SK-N-MC (cell line): Measurements from ENCODE around the gene LCN10.

Source experiments
- EZH2 ChIP-seq: fragments of 200-600 bp; sonication (generic); IDR thresholded peaks from one replicate; pipeline ENCODE4 v1.6.1; 2017; ENCODE audit warnings: antibody characterized with exemption
- FOXP2 ChIP-seq: optimal IDR thresholded peaks from 2 replicates; pipeline ENCODE3; 2011; ENCODE audit warnings: mild to moderate bottlenecking, moderate library complexity; ENCODE audit not compliant: insufficient read depth; ENCODE audit errors: extremely low read length, control extremely low read depth
- POLR2AphosphoS5 ChIP-seq: IDR thresholded peaks from 2 replicates; pipeline ENCODE4 v1.6.1; 2012; ENCODE audit warnings: mild to moderate bottlenecking, low read depth, low read length, borderline replicate concordance

DNA sequence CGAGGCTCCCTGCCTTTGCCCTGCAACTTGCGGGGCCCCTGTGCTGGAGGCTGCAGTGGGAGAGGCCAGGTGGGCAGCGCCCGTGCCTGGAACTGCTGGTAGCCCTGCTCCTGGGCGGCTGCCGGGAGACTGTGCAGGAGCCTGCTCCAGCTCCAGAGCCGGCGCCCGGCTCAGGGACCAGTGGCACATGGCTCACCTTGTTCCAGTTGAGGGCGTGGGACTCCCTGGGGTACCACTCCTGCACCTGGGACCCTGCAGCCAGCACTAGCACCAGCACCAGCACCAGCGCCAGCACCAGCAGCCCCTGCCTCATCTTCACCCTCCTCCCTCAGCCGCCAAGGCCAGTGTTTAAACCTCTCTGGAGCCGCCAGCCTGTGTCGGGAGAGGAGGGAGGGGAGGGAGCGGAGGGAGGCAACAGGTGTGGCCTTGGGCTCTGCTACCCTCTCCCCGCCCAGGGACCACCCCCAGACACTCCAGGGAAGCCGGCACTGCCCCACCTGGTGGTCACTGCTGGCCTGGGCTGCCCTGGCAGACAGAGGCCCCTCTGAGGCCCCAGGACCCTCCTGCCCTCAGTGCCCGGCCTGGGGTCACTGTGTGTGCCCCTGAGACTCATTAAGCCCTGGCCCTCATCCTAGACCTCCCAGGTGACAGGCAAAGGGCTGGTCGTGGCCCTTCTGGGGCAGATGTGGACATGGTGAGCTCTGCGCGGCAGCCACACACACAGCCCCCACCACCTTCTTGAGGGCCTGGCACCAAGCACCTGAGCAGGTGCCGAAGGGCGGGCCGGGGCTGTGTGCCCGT, at the start of gene LCN10:
- no peak for TF ChIP-seq POLR2AphosphoS5
- no peak for TF ChIP-seq EZH2
- no peak for TF ChIP-seq FOXP2
